Activated T-helper 17 cell treated with anti-CD3 and anti-CD28 coated beads, Interleukin-2, amount 50 U/mL, for 72 hours (primary cell): ENCODE measurements around the gene NOTCH4. TPM values are rescaled to one million over a fixed set of nuclear protein-coding genes. Genes with fewer than 3 reads are reported as not detected.

Experiments
- ATAC-seq: fragments of 150-1000 bp; cut with Tn5 transposase; replicated peaks from 2 replicates; pipeline ENCODE4 v1.10.0; 2021; ENCODE audit warnings: mild to moderate bottlenecking, moderate library complexity
- H3K27ac Mint-ChIP-seq: one replicate; pipeline ENCODE4 v1.8.0; 2022; ENCODE audit warnings: mixed read lengths
- H3K27me3 Mint-ChIP-seq: one replicate; pipeline ENCODE4 v1.8.0; 2022; ENCODE audit warnings: mixed read lengths
- H3K36me3 Mint-ChIP-seq: one replicate; pipeline ENCODE4 v1.8.0; 2022; ENCODE audit warnings: low read depth, mild to moderate bottlenecking, mixed read lengths
- H3K4me1 Mint-ChIP-seq: one replicate; pipeline ENCODE4 v1.8.0; 2022; ENCODE audit warnings: mixed read lengths
- H3K4me3 Mint-ChIP-seq: one replicate; pipeline ENCODE4 v1.8.0; 2022; ENCODE audit warnings: mild to moderate bottlenecking, mixed read lengths
- H3K9me3 Mint-ChIP-seq: one replicate; pipeline ENCODE4 v1.8.0; 2022; ENCODE audit warnings: mixed read lengths
- total RNA-seq, 2 donors: library from RNA; stranded (reverse); gene quantifications; one replicate each; pipeline ENCODE4 v1.2.3, GENCODE V29; 2022

The NOTCH4 gene
- total RNA-seq, 2 donors from 2014 or later: 0.73 to 2.3 TPM

DNA sequence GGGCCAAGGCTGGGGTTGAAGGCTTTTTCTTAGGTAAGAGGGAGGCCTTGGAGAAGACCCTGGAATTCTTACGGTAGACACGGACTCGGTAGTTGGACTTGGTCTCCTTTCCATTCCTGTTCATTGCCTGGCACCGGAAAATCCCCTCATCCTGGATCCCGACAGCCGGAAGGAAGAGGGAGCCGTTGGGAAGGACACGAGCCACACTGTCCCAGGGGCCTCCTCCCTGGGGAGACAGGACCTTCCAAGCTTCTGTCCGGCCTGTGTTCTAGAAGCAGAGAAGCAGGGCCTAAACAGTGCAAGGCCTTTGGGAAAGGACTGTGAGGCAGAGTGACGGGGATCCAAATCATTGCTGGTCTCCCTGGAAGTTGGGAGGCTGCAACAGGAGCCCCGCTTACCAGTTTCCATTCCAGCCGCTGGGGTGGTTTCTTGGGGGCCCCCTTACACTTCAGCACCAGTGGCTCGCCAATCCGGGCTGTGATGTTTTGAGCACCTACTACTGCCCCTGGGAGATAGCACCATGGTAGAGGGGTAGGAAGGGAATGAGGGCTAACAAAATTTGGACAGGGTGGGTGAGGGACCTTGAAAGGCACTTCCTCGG lies 40.3 kb downstream of the NOTCH4 start:
- H3K36me3 Mint-ChIP-seq: peaks cover 97% of the 10 kb centered on the region
- H3K9me3 Mint-ChIP-seq: no peaks in the 10 kb centered on the region
- ATAC-seq: no peak
- peak overlapping the region; percentile 12 for H3K4me3 Mint-ChIP-seq
- peaks cover 39% of the 10 kb centered on the region for H3K4me1 Mint-ChIP-seq
- peak overlapping the region; percentile 75 for H3K27ac Mint-ChIP-seq
- H3K27me3 Mint-ChIP-seq: no peaks in the 10 kb centered on the region

DNA sequence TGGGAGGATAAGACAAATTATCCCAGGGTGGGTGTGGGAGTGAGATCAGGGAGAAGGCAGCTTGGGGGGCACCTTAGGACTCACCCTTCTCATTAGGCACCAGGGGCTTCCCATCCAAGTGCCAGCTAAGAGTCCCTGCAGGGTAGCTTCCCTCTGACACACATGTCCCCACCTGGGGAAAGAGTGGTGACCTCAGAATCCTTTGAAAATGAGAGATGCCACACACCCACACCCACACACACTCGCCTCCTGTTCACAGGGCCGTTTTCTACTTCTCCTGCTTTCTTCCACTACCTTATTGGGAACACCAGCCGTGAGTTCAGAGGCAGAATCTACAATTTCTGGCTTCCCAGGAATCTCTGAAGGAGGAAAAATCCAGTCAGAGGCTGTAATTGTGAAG lies 40.8 kb downstream of the NOTCH4 start:
- Mint-ChIP-seq H3K36me3 (peaks cover 97% of the 10 kb centered on the region), H3K4me3 (peak overlapping the region; percentile 12), H3K4me1 (peaks cover 37% of the 10 kb centered on the region), H3K27ac (peak overlapping the region; percentile 75), H3K27me3 (no peaks in the 10 kb centered on the region), H3K9me3 (no peaks in the 10 kb centered on the region)
- no peak for ATAC-seq

DNA sequence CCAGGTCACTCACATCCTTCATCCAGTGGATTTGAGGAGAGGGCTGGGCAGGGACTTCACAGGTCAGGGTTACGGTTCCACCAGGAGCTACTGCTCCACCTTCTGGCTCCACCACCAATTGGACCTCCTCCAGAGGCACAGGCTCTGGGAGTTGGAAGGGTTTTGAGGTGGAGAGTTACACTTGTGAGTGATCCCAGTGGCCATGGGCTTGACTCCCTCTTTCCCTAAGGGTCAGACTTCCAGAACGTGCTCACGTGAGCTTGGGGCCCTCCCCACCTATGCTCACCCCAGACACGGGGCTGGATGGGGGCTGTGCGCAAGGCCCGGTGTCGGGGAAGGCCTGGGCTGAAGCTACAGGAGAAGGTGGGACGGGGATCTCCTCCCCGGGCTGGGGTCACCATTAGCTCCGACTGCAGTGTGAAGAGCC lies 41.3 kb downstream of the NOTCH4 start:
- ATAC-seq: no peak
- H3K27me3 Mint-ChIP-seq: no peaks in the 10 kb centered on the region
- H3K9me3 Mint-ChIP-seq: no peaks in the 10 kb centered on the region
- peaks cover 34% of the 10 kb centered on the region for H3K4me1 Mint-ChIP-seq
- H3K36me3 Mint-ChIP-seq: peaks cover 97% of the 10 kb centered on the region
- H3K4me3 Mint-ChIP-seq: peak overlapping the region; percentile 12
- peak overlapping the region; percentile 75 for H3K27ac Mint-ChIP-seq

DNA sequence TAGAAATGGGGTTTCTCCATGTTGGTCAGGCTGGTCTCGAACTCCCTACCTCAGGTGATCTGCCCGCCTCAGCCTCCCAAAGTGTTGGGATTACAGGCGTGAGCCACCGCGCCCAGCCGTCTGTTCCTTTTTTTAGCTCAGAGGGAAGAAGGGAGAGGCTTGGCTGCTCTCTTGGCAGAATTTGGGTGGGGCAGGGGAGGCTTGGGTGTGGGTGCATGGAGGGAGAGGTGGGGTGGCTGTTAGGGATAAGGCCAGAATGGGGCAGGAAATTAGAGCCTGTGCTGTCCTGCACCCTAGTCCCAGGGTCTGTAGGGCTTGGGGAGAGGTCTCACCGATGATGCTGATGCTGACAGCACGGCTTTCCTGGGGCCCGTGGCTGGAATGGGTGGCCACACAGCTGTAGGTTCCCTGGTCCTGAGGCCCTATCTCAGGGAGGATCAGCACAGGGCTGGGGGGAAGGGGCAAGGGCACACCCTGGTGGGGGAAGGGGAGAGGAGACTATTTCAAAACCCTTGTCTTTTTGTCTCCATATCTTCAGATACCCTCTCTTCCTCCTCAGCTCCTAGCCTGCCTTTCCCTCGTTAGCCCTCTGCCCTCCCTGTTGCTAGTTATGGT lies 41.8 kb downstream of the NOTCH4 start:
- H3K27me3 Mint-ChIP-seq: no peaks in the 10 kb centered on the region
- H3K9me3 Mint-ChIP-seq: no peaks in the 10 kb centered on the region
- ATAC-seq: no peak
- H3K27ac Mint-ChIP-seq: no peak overlapping the region
- peaks cover 94% of the 10 kb centered on the region for H3K36me3 Mint-ChIP-seq
- H3K4me1 Mint-ChIP-seq: peaks cover 31% of the 10 kb centered on the region
- H3K4me3 Mint-ChIP-seq: peak overlapping the region; percentile 28

DNA sequence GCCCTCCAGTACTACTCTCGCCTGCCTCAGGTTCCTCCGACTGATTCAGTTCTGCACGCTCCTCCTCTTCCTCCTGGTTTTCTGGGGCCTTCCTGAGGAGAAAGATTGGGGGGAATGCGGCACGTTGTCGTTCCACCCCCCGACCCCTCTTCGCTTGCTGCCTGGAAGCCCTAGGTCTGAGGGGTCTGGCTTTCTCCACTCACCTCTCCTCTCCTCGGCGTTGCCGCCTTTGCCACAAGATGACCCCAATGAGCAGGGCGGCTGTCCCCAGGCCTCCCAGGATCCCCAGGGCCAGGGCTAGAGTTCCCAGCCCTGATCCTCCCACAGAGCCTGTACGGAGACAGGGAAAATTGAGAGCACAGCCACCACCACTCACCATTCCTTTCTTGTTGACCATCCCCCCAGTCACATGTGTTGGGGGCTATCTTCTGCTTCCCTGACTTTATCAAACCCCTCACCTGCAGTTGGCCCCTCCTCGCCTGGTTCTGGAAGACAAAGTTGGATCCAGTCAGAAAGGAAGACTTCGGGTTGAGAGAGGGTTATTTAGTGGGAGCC lies 42.6 kb downstream of the NOTCH4 start:
- Mint-ChIP-seq H3K9me3 (no peaks in the 10 kb centered on the region), H3K4me3 (peak overlapping the region; percentile 28), H3K36me3 (peaks cover 86% of the 10 kb centered on the region), H3K27ac (no peak overlapping the region), H3K4me1 (peaks cover 31% of the 10 kb centered on the region), H3K27me3 (no peaks in the 10 kb centered on the region)
- ATAC-seq: no peak

DNA sequence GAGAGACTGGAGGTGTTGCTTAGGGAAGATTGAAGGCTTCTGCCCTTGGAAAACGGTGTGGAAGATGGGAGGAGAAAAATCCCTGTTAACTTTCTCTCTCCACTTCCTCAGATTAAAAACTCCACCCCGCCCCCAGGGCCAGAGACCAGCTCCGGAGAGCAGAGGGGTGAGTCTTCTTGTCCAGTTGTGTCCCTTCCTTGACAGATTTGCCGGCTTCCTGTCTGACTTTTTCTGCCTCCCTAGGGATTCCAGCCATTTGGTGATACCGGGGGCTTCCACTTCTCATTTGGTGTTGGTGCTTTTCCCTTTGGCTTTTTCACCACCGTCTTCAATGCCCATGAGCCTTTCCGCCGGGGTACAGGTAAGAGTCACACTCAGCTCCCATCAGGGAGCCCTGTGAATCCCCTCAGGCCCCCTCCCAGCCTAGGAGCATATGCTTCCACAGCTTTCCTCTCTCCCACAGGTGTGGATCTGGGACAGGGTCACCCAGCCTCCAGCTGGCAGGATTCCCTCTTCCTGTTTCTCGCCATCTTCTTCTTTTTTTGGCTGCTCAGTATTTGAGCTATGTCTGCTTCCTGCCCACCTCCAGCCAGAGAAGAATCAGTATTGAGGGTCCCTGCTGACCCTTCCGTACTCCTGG lies 44.0 kb downstream of the NOTCH4 start:
- H3K4me1 Mint-ChIP-seq: peaks cover 27% of the 10 kb centered on the region
- H3K27ac Mint-ChIP-seq: peak overlapping the region; percentile 96
- H3K4me3 Mint-ChIP-seq: peak overlapping the region; percentile 90

DNA sequence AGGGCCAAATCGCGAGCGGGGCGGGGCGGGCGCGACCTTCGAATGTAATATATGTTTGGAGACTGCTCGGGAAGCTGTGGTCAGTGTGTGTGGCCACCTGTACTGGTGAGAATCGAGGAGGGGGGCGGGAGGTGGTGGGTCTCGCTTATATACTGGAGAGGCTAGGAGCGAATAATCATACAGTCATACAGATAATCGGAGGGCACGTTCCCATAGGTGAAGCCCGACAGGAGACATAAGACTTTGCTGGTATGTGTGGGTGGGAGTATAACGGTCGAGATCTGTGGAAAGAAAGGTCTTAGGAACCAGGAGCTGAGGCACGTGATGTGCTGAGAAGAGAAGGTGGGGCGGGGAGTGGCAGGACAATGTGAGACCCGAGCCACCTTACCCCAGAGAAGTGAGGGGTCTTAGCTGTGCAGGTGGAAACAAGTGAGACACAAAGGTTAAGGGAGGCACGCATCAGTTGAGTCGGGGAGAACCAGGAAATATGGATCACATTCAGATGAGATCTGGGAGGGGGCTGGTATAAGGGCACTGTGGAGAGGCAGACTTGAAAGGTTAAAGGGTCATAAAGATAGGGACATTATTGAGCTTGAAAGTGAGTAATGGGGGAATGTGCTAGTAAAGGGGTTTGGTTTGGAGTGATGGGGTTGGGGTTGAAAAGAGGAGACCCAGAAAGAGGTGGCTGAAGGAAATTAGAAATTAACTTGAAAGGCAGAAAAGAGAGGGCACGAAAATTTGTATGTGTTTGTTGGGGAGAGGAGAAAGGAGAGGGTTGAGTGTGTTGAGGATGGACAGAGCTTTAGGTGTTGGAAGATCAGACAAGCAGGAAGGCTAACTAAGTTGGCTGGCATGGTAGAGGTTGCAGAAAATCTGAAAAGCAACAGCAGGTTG lies 45.1 kb downstream of the NOTCH4 start:
- Mint-ChIP-seq H3K9me3 (no peaks in the 10 kb centered on the region), H3K27ac (peak overlapping the region; percentile 96), H3K4me3 (peak overlapping the region; percentile 90), H3K36me3 (peaks cover 65% of the 10 kb centered on the region), H3K27me3 (no peaks in the 10 kb centered on the region), H3K4me1 (peaks cover 34% of the 10 kb centered on the region)
- ATAC-seq: no peak

More for the DNA sequence above, 44.0 kb downstream of the NOTCH4 start:
- ATAC-seq: no peak
- Mint-ChIP-seq H3K27me3 (no peaks in the 10 kb centered on the region), H3K36me3 (peaks cover 73% of the 10 kb centered on the region), H3K9me3 (no peaks in the 10 kb centered on the region)

DNA sequence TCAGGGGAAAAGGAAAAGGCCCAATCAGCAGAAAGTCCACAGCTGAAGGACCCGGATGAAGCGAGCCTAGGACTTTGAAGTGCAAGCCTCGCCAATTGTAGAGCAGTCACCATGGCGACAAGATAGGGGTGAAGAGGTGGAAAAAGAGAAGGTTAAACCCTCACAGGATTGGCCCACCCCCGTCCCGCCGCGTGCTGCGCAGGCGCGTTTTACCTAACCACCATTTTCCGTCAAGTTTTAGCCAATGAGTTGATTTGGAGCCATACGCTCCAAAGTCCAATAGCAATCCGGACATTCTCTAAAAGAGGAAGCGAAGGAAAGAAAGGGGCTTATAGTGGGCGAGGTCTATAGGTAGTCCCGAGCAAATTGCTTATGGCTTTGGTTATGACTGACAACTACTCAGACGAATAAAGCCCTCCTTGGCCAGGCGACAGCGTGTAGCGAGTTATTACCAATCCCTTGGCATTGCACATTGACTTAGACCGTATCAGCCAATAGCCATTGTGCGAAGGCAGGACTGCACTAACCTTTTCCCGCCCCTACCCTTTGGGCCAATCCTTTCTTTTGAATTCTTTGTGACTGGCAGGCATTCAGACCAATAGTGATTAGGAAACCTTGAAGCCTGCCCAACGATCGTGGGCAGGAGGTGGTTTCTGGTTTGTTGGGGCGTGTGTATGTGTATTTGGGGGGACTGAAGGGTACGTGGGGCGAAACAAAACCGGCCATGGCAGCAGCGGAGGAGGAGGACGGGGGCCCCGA lies 45.9 kb downstream of the NOTCH4 start, which contains the start of gene RNF5:
Gene RNF5, plus strand, starts transcription at position 618 of the 759 bp plus-strand sequence. Its CDS starts 107 bp downstream, at position 725.
- Mint-ChIP-seq H3K36me3 (peaks cover 57% of the 10 kb centered on the region), H3K4me3 (peak within 1 kb of the TSS; percentile 90), H3K4me1 (peaks cover 35% of the 10 kb centered on the region), H3K27ac (peak within 1 kb of the TSS; percentile 96), H3K27me3 (no peaks in the 10 kb centered on the region), H3K9me3 (no peaks in the 10 kb centered on the region)
- ATAC-seq: peak; percentile 87

DNA sequence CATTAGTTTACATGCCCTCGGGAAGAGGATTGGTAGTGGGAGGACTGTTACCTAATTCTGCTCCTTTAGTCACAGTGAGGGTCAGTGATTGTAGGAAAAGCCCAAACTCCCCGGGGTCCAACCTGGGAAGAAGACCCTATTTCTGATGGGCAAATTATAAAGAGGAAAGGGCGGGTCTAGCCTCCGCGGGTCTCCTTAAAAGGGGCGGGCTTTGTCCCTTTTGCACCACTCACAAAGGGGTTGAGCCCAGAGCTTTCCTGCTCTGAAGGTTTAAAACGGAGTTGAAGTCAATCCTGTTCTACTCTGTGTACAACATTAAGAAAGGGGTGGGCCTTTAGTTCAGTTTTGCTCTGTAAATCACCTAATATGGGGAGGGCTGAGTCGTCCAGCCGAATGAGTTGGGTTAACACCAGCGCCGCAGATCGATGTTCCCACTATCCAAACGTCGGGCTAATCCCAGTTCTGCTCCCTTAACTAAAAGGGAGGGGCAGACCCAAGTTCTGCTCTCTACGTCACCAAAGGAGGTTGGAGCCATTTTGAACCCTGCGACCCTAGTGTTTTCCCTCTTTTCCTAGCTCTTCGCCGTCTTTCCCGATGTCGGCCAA lies 46.6 kb downstream of the NOTCH4 start:
- H3K36me3 Mint-ChIP-seq: peaks cover 50% of the 10 kb centered on the region
- H3K4me1 Mint-ChIP-seq: peaks cover 33% of the 10 kb centered on the region
- H3K27me3 Mint-ChIP-seq: no peaks in the 10 kb centered on the region
- H3K9me3 Mint-ChIP-seq: no peaks in the 10 kb centered on the region
- H3K27ac Mint-ChIP-seq: peak overlapping the region; percentile 96
- H3K4me3 Mint-ChIP-seq: peak overlapping the region; percentile 90
- no peak for ATAC-seq

DNA sequence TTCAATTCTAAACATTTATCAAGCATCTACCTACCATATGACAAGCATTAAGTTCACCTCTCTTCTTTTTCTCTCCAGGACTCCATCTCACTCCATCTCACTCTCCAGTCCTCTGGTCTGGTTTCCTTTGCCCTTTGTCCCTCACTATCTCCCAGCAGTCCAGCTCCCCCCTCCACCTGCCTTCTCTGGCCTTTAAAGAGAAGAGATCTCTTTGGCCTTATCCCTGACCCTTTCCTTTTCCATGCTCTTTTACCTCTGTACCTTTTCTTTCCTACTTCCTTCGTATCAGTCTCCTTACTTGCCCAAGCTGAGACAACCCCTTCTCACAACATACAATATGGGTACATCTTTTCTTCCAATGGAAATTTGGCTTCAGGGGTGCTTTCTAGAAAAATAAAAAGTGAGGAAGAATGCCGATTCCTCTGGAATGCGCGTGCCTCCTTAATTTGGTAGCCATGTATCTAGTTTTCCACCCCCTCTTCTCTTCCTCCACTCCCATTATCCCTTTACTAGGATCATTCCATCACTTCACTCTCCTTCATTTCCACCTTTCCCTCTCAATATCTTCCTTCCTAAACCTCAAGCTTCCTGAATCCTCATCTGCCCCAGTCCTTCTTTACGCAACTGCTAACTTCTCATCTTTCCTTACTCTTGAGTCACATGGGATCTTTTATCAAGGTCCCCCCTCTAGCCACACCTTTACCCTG lies 47.2 kb downstream of the NOTCH4 start:
- Mint-ChIP-seq H3K27me3 (no peaks in the 10 kb centered on the region), H3K4me1 (peaks cover 33% of the 10 kb centered on the region), H3K36me3 (peaks cover 43% of the 10 kb centered on the region), H3K27ac (peak overlapping the region; percentile 96), H3K4me3 (peak overlapping the region; percentile 90), H3K9me3 (no peaks in the 10 kb centered on the region)
- ATAC-seq: no peak

DNA sequence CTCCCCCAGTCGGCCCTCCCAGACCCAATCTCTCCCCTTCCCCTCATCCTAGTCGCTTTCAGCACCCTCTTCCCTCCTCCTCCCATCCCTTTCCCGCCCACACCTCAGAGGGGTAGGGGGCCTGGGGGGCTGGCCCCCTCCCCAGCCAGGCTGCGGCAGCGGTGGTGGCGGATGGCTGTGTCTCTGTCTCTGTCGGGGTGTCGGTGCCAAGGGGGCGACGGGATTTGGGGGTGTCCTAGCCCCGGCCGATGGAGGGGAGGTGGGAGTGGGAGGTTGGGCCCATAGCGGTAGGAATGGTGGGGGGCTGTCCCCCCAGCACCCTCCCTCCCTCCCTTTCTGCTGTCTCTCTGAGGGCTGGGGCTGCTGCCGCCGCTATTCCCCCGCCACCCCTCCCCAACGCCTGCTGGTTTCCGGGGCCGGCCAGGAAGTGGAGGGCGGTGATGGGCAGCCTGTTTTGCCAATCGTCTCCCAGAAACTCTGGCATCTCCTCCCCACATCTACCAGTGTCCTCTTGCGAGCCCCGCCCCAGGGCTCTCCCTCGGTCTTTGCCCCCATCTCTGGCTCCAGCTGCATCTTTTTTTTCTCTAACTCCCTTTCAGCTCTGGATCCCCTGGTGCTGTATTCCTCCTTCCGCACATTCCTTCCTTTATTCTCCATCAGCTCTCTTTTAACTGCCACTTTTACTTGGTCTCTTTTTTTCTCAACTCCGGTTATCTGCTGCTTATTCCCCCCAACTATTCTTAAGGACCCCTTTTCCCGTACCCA lies 48.0 kb downstream of the NOTCH4 start, which contains the start of gene AGPAT1:
Gene AGPAT1, minus strand, starts transcription at position 374 of the 765 bp plus-strand sequence. CDS start 4,588 bp downstream, outside the sequence.
- Mint-ChIP-seq H3K36me3 (peaks cover 41% of the 10 kb centered on the region), H3K4me3 (peak within 1 kb of the TSS; percentile 90), H3K27me3 (no peaks in the 10 kb centered on the region), H3K27ac (peak within 1 kb of the TSS; percentile 96), H3K9me3 (no peaks in the 10 kb centered on the region), H3K4me1 (peaks cover 33% of the 10 kb centered on the region)
- ATAC-seq: peak; percentile 61

DNA sequence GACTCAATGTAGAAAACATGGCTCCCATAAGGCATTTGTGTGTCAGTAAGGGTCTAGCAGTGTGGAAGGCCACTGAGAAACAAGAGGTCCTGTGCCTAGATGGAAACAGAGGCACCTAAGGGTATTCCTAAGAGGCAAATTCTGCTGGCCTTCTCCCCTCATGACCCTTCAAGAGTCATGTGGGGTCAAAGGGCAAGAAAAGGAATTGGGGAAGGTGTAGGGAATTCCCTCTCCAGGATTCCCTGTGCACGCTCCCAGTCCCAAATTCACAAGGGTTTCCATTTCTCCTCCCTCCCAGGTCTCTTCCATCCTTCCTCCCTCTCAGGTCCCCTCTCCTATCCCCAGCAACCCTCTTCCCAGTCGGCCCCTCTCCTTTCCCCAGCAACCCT lies 48.6 kb downstream of the NOTCH4 start:
- Mint-ChIP-seq H3K27me3 (no peaks in the 10 kb centered on the region), H3K27ac (peak overlapping the region; percentile 42)

More for the DNA sequence above, 48.6 kb downstream of the NOTCH4 start:
- H3K9me3 Mint-ChIP-seq: no peaks in the 10 kb centered on the region
- H3K36me3 Mint-ChIP-seq: peaks cover 41% of the 10 kb centered on the region
- peak overlapping the region; percentile 90 for H3K4me3 Mint-ChIP-seq
- peaks cover 33% of the 10 kb centered on the region for H3K4me1 Mint-ChIP-seq
- no peak for ATAC-seq
